SJSA1 (cell line): Measurements from ENCODE around the gene P3R3URF. TPM values are rescaled to one million over a fixed set of nuclear protein-coding genes. Genes with fewer than 3 reads are reported as not detected.

ENCODE experiments used
- total RNA-seq: library from RNA; depleted of rRNA; stranded (reverse); fragments of >200 nt; shearing (Covaris generic); gene quantifications from 2 replicates; pipeline ENCODE4 v1.2.3, GENCODE V29; 2014; rRNA removed

Gene P3R3URF
- total RNA-seq, 1 experiment from 2014 or later = not detected

Other genes with a start within 250 kb of the P3R3URF start
- gene PIK3R3, start 43.9 kb downstream of the P3R3URF start, total RNA-seq = 12.4 and 15.2 TPM in 2 replicates
- gene TSPAN1, start 1.4 kb downstream of the P3R3URF start, total RNA-seq = not detected in 2 replicates
- 106 and 109 TPM in 2 replicates for gene POMGNT1, start 21.9 kb upstream of the P3R3URF start, total RNA-seq
- gene LURAP1, start 26.8 kb upstream of the P3R3URF start, total RNA-seq = 0.41 and 1.2 TPM in 2 replicates
- 10.3 and 10.4 TPM in 2 replicates for gene RAD54L, start 71.3 kb upstream of the P3R3URF start, total RNA-seq
- gene LRRC41, start 127.1 kb upstream of the P3R3URF start, total RNA-seq = 62.7 and 94.1 TPM in 2 replicates
- gene UQCRH, start 127.2 kb upstream of the P3R3URF start, total RNA-seq = 525 and 817 TPM in 2 replicates
- 14.0 and 14.9 TPM in 2 replicates for gene NSUN4, start 164.3 kb upstream of the P3R3URF start, total RNA-seq
- gene FAAH, start 217.8 kb upstream of the P3R3URF start, total RNA-seq = 0.74 TPM in 1 of 2 replicates, not detected in the other